ENCODE measurements around the gene GPATCH1.

- TF ChIP-seq, protein P1, sequence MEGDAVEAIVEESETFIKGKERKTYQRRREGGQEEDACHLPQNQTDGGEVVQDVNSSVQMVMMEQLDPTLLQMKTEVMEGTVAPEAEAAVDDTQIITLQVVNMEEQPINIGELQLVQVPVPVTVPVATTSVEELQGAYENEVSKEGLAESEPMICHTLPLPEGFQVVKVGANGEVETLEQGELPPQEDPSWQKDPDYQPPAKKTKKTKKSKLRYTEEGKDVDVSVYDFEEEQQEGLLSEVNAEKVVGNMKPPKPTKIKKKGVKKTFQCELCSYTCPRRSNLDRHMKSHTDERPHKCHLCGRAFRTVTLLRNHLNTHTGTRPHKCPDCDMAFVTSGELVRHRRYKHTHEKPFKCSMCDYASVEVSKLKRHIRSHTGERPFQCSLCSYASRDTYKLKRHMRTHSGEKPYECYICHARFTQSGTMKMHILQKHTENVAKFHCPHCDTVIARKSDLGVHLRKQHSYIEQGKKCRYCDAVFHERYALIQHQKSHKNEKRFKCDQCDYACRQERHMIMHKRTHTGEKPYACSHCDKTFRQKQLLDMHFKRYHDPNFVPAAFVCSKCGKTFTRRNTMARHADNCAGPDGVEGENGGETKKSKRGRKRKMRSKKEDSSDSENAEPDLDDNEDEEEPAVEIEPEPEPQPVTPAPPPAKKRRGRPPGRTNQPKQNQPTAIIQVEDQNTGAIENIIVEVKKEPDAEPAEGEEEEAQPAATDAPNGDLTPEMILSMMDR (IDR thresholded peaks at IDR 0.05) = no peak
- no peak for TF ChIP-seq POLR2A (IDR thresholded peaks at IDR 0.05)
Observed at GRCh38 chr19:33139165-33139564, 58.2 kb downstream of the GPATCH1 start.

Measured in esophagus squamous epithelium (tissue), 4 donors.